Neuronal stem cell (in vitro differentiated cells): ENCODE data around the gene MRPL37.
A peak's percentile ranks its signal among the peaks of the same experiment; 100 is the strongest.

ENCODE experiments used
- DNase-seq: peaks from one replicate; pipeline ENCODE4 v3.0.0-alpha.2; 2013; ENCODE audit warnings: low spot score
- H2AFZ ChIP-seq: one replicate; pipeline ENCODE4 v1.6.1; 2013; ENCODE audit warnings: mild to moderate bottlenecking, low read length, inconsistent platforms
- H2AK5ac ChIP-seq: 2 replicates; pipeline ENCODE4 v1.6.1; 2013; ENCODE audit warnings: low read depth, mild to moderate bottlenecking, inconsistent platforms, low read length, moderate library complexity, mixed read lengths
- H2BK120ac ChIP-seq: 2 replicates; pipeline ENCODE4 v1.6.1; 2013; ENCODE audit warnings: low read depth, mild to moderate bottlenecking, inconsistent platforms, low read length, moderate library complexity, mixed read lengths
- H2BK12ac ChIP-seq: one replicate; pipeline ENCODE4 v1.6.1; 2013; ENCODE audit warnings: low read length, inconsistent platforms
- H2BK15ac ChIP-seq: 2 replicates; pipeline ENCODE4 v1.6.1; 2013; ENCODE audit warnings: mild to moderate bottlenecking, low read length, inconsistent platforms, mixed read lengths
- H2BK5ac ChIP-seq: one replicate; pipeline ENCODE4 v1.6.1; 2013; ENCODE audit warnings: inconsistent platforms, mild to moderate bottlenecking, low read length, moderate library complexity
- H3K14ac ChIP-seq: one replicate; pipeline ENCODE4 v1.6.1; 2013; ENCODE audit warnings: low read length, inconsistent platforms
- H3K18ac ChIP-seq: 2 replicates; pipeline ENCODE4 v1.6.1; 2013; ENCODE audit warnings: low read length, inconsistent platforms
- H3K23ac ChIP-seq: 2 replicates; pipeline ENCODE4 v1.6.1; 2013; ENCODE audit warnings: low read depth, mild to moderate bottlenecking, mixed read lengths, low read length, inconsistent platforms; ENCODE audit not compliant: poor library complexity
- H3K27ac ChIP-seq: replicated peaks from 3 replicates; pipeline ENCODE4 v1.5.1; 2013; ENCODE audit warnings: low read length, inconsistent platforms
- H3K27me3 ChIP-seq, 3 experiments: 2 replicates each; pipeline ENCODE4 v1.6.1; 2013; ENCODE audit warnings: low read length in 3 of 3, mild to moderate bottlenecking in 2 of 3, inconsistent platforms in 1 of 3, low read depth in 1 of 3, mixed read lengths in 1 of 3, moderate library complexity in 1 of 3; ENCODE audit not compliant: control insufficient read depth in 3 of 3, insufficient read depth in 3 of 3
- H3K36me3 ChIP-seq, 2 donors: replicated peaks in 1 of 2; 2 replicates each; pipeline ENCODE4 v1.6.1; 2013; ENCODE audit warnings: low read length in 2 of 2; ENCODE audit not compliant: control insufficient read depth in 2 of 2, insufficient read depth in 2 of 2
- H3K4ac ChIP-seq: 2 replicates; pipeline ENCODE4 v1.6.1; 2013; ENCODE audit warnings: inconsistent platforms, mild to moderate bottlenecking, low read length, moderate library complexity
- H3K4me1 ChIP-seq, 2 donors: 1 replicate in 1 of 2; 2 replicates in 1 of 2; pipeline ENCODE4 v1.6.1; 2013; ENCODE audit warnings: low read length in 2 of 2, low read depth in 1 of 2; ENCODE audit not compliant: control insufficient read depth in 2 of 2, insufficient read depth in 1 of 2
- H3K4me2 ChIP-seq: one replicate; pipeline ENCODE4 v1.6.1; 2013; ENCODE audit warnings: mild to moderate bottlenecking, low read length, inconsistent platforms; ENCODE audit not compliant: insufficient read depth, poor library complexity, severe bottlenecking
- H3K4me3 ChIP-seq, 2 donors: 2 replicates each; pipeline ENCODE4 v1.5.1; 2013; ENCODE audit warnings: low read length in 2 of 2, mild to moderate bottlenecking in 2 of 2, inconsistent platforms in 1 of 2, moderate library complexity in 1 of 2
- H3K79me1 ChIP-seq: one replicate; pipeline ENCODE4 v1.6.1; 2013; ENCODE audit warnings: low read depth, mild to moderate bottlenecking, inconsistent platforms, low read length, moderate library complexity
- H3K9ac ChIP-seq: one replicate; pipeline ENCODE4 v1.6.1; 2013; ENCODE audit warnings: mild to moderate bottlenecking, low read depth, low read length, inconsistent platforms; ENCODE audit not compliant: poor library complexity
- H3K9me3 ChIP-seq, 2 donors: replicated peaks in 1 of 2; 2 replicates each; pipeline versions ENCODE3 to v1.6.1; 2013; ENCODE audit warnings: low read length in 2 of 2, mild to moderate bottlenecking in 2 of 2, inconsistent platforms in 1 of 2, low read depth in 1 of 2, mixed read lengths in 1 of 2, moderate library complexity in 1 of 2; ENCODE audit not compliant: control insufficient read depth in 2 of 2, insufficient read depth in 1 of 2
- H4K8ac ChIP-seq: one replicate; pipeline ENCODE4 v1.6.1; 2013; ENCODE audit warnings: low read depth, mild to moderate bottlenecking, inconsistent platforms, low read length, moderate library complexity
- H4K91ac ChIP-seq: one replicate; pipeline ENCODE4 v1.6.1; 2013; ENCODE audit warnings: low read length, low read depth, mild to moderate bottlenecking, inconsistent platforms; ENCODE audit not compliant: poor library complexity
- WGBS, 2 donors: extraction: QIAGEN DNeasy Blood & Tissue Kit; methylation state at CpG; one replicate each; pipeline ENCODE4 v1.1.7; 2013; ENCODE audit warnings: missing lambda C conversion rate in 2 of 2, mixed read lengths in 1 of 2; ENCODE audit not compliant: insufficient read length in 2 of 2, insufficient replicate concordance in 1 of 2; ENCODE audit errors: extremely low coverage in 2 of 2; 5-methylcytosine and 5-hydroxymethylcytosine counted together

MRPL37 gene

GRCh38 chr1:54153535-54154439 lies 46.2 kb upstream of the MRPL37 start:
- H3K9me3 ChIP-seq = peaks cover 0 to 4% of the 10 kb centered on the region in 2 donors
- H3K9ac ChIP-seq = no peak overlapping the region
- H2BK15ac ChIP-seq = no peak overlapping the region
- H3K4me1 ChIP-seq = peaks cover 7 to 13% of the 10 kb centered on the region in 2 donors
- no peak overlapping the region for H3K18ac ChIP-seq
- no peaks in the 10 kb centered on the region for H3K79me1 ChIP-seq
- no CpG with 5 or more reads among the region's 19 CpGs for WGBS, 2 donors
- peak overlapping the region; percentile 64 for H2AFZ ChIP-seq
- H4K8ac ChIP-seq = no peak overlapping the region
- H3K4me3 ChIP-seq = no peak overlapping the region
- no peak overlapping the region for H2BK120ac ChIP-seq
- no peak overlapping the region for H3K4ac ChIP-seq
- H2AK5ac ChIP-seq = no peak overlapping the region
- H3K4me2 ChIP-seq = no peak overlapping the region
- no peak overlapping the region for H4K91ac ChIP-seq
- peaks cover 0 to 6% (median 0%) of the 10 kb centered on the region in 3 experiments for H3K27me3 ChIP-seq
- DNase-seq = no peak
- no peak overlapping the region for H2BK12ac ChIP-seq
- no peak overlapping the region for H3K23ac ChIP-seq
- H3K36me3 ChIP-seq = no peaks in the 10 kb centered on the region
- H2BK5ac ChIP-seq = no peak overlapping the region
- no peak overlapping the region for H3K27ac ChIP-seq
- no peak overlapping the region for H3K14ac ChIP-seq

- no peaks in the 10 kb centered on the region for H3K79me1 ChIP-seq
- no peak overlapping the region for H4K91ac ChIP-seq
- H3K36me3 ChIP-seq = no peaks in the 10 kb centered on the region
- H3K4me2 ChIP-seq = no peak overlapping the region
- H4K8ac ChIP-seq = no peak overlapping the region
- no peak overlapping the region for H2BK15ac ChIP-seq
- WGBS, 2 donors = no CpG with 5 or more reads among the region's 3 CpGs
- peaks cover 0 to 2% of the 10 kb centered on the region in 2 donors for H3K9me3 ChIP-seq
- H3K9ac ChIP-seq = no peak overlapping the region
- no peak overlapping the region for H3K4ac ChIP-seq
- no peak overlapping the region for H2AK5ac ChIP-seq
- DNase-seq = no peak
- no peak overlapping the region for H2AFZ ChIP-seq
- no peak overlapping the region for H3K14ac ChIP-seq
- H3K27ac ChIP-seq = no peak overlapping the region
- H3K18ac ChIP-seq = no peak overlapping the region
- H3K4me1 ChIP-seq = peaks cover 8 to 10% of the 10 kb centered on the region in 2 donors
- peaks cover 0 to 6% (median 0%) of the 10 kb centered on the region in 3 experiments for H3K27me3 ChIP-seq
- H2BK12ac ChIP-seq = no peak overlapping the region
- no peak overlapping the region for H3K23ac ChIP-seq
- no peak overlapping the region for H2BK120ac ChIP-seq
- no peak overlapping the region for H2BK5ac ChIP-seq
- H3K4me3 ChIP-seq = no peak overlapping the region
Observed at GRCh38 chr1:54156201-54156600, 43.8 kb upstream of the MRPL37 start.

DNA sequence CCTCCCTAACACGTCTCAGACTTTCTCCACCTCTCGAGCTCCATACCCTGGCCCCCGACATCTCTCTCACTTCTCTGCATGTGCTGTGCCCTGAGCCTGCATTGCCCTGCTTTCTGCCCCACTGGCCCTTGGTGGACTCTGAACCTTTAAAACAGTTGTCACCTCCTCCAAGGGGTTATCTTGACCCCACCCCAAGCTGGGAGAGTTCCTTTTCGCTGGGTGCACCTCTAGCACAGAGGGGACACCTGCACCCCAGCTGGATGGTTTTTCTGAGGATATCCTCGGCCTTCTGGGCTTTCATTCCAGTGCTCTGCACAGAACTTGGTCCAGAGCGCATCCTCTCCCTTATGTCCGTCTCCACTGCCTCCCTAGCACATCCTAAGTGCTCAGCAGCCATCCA lies 43.0 kb upstream of the MRPL37 start:
- H3K9ac ChIP-seq = no peak overlapping the region

GRCh38 chr1:54157401-54157800 lies 42.6 kb upstream of the MRPL37 start:
- no peak overlapping the region for H3K4ac ChIP-seq
- no peak overlapping the region for H4K91ac ChIP-seq
- no peak overlapping the region for H3K4me3 ChIP-seq
- H2BK15ac ChIP-seq = no peak overlapping the region
- no peak overlapping the region for H3K14ac ChIP-seq
- H2BK5ac ChIP-seq = no peak overlapping the region
- no peak overlapping the region for H3K23ac ChIP-seq
- no peak overlapping the region for H3K18ac ChIP-seq
- H3K4me1 ChIP-seq = peaks cover 8 to 10% of the 10 kb centered on the region in 2 donors
- DNase-seq = no peak
- H2AFZ ChIP-seq = no peak overlapping the region
- H2BK120ac ChIP-seq = no peak overlapping the region
- H3K4me2 ChIP-seq = no peak overlapping the region
- H2BK12ac ChIP-seq = no peak overlapping the region
- no peaks in the 10 kb centered on the region for H3K36me3 ChIP-seq
- H4K8ac ChIP-seq = no peak overlapping the region
- no peak overlapping the region for H2AK5ac ChIP-seq
- peaks cover 0 to 6% (median 0%) of the 10 kb centered on the region in 3 experiments for H3K27me3 ChIP-seq
- peaks cover 0 to 2% of the 10 kb centered on the region in 2 donors for H3K9me3 ChIP-seq
- H3K79me1 ChIP-seq = no peaks in the 10 kb centered on the region
- H3K9ac ChIP-seq = no peak overlapping the region
- H3K27ac ChIP-seq = no peak overlapping the region
- WGBS, 2 donors = no CpG with 5 or more reads among the region's 6 CpGs

More for the DNA sequence above, 43.0 kb upstream of the MRPL37 start:
- Histone ChIP-seq H2BK12ac (no peak overlapping the region), H3K4me2 (no peak overlapping the region), H3K27ac (no peak overlapping the region), H3K4me3 (no peak overlapping the region), H2BK5ac (no peak overlapping the region), H3K18ac (no peak overlapping the region), H3K4ac (peak overlapping the region; percentile 20), H3K79me1 (no peaks in the 10 kb centered on the region), H3K36me3 (no peaks in the 10 kb centered on the region), H4K8ac (no peak overlapping the region), H2BK120ac (no peak overlapping the region), H4K91ac (no peak overlapping the region), H3K4me1 (peaks cover 8 to 10% of the 10 kb centered on the region in 2 donors), H3K27me3 (peaks cover 0 to 6% (median 0%) of the 10 kb centered on the region in 3 experiments), H3K14ac (peak overlapping the region; percentile 11), H3K23ac (no peak overlapping the region), H2AK5ac (peak overlapping the region; percentile 19), H2AFZ (no peak overlapping the region), H2BK15ac (no peak overlapping the region), H3K9me3 (peaks cover 0 to 2% of the 10 kb centered on the region in 2 donors)
- no CpG with 5 or more reads among the region's 7 CpGs for WGBS, 2 donors
- no peak for DNase-seq
